Stimulated activated CD8-positive, alpha-beta memory T cell treated with anti-CD3 and anti-CD28 coated beads, Interleukin-4, amount 100 ng/mL, for 4 hours (primary cell): ENCODE measurements around the gene TAPBP.
A peak's percentile ranks its signal among the peaks of the same experiment; 100 is the strongest.
"Not testable (repeated sequence)": the region's sequence is repeated elsewhere in the genome, so short reads cannot be mapped to it uniquely, and the experiment has no call there.

Experiments
- DNase-seq, 2 donors: peaks; one replicate each; pipeline ENCODE4 v3.0.0-alpha.2; 2020; ENCODE audit warnings: low read depth in 2 of 2, low spot score in 1 of 2

The TAPBP gene

DNA sequence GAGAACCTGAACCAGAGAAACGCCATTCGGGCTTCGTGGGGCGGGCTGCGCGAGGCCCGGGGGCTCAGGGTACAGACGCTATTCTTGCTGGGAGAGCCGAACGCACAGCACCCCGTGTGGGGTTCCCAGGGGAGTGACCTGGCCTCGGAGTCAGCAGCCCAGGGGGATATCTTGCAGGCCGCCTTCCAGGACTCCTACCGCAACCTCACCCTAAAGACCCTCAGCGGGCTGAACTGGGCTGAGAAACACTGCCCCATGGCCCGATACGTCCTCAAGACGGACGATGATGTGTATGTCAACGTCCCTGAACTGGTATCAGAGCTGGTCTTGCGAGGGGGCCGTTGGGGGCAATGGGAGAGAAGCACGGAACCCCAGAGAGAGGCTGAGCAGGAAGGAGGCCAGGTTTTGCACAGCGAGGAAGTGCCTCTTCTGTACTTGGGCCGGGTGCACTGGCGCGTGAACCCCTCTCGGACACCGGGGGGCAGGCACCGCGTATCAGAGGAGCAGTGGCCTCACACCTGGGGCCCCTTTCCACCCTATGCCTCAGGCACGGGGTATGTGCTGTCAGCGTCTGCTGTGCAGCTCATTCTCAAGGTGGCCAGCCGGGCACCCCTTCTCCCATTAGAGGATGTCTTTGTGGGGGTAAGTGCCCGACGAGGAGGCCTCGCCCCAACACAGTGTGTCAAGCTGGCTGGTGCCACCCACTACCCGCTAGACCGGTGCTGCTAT, 36.1 kb downstream of the TAPBP start:
- no peak for DNase-seq

- DNase-seq, result peak in 1 of 2 donors; percentile 47
Measured at GRCh38 chr6:33276864-33277662, 36.8 kb downstream of the TAPBP start, which contains the start of gene B3GALT4. Gene B3GALT4 (plus strand): TSS chr6:33277123. CDS start chr6:33277420, 297 bp downstream.

- DNase-seq, result no peak
Measured at GRCh38 chr6:33276581-33276863, 37.4 kb downstream of the TAPBP start.

- not testable (repeated sequence) for DNase-seq
Measured at GRCh38 chr6:33275795-33276580, 37.9 kb downstream of the TAPBP start.

- no peak for DNase-seq
Measured at GRCh38 chr6:33273924-33274902, 39.7 kb downstream of the TAPBP start.

DNA sequence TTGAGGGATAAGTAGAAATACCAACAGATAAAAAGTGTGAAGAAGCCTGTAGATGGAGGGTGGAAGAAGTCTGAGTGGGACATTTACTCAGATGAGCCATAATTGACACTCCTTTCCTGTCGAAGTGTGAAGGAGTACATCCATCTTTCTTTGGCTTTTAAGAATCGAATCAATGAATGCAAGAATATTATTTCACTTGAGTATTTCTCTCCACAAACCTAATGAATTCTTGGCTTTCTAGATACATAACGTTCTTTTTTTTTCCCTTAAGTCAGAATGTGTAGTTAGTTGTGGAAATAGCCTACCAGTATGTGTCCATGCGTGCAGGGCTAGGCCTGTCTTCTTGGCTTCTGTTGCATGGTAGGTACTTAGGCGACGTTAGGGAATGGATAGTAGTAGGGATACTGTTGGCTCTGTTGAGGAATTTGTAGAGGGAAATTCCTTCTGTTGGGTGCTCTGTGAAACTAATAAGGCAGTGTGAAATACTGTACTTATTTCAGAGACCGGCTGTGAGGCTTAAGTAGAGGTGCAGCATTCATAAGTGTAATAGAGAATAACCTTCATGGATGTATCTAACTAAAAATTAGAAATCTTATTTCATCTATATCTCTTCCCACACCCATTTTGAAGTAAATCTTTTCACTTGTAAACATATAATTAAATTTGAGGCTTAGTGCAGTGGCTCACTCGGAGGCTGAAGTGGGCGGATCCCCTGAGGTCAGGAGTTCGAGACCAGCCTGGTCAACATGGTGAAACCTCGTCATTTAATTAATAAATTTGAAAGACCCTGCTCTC, 40.6 kb downstream of the TAPBP start:
- no peak for DNase-seq

- no peak for DNase-seq
Measured at GRCh38 chr6:33272275-33273128, 41.4 kb downstream of the TAPBP start.

- peak; percentile 82 to 83 for DNase-seq
Measured at GRCh38 chr6:33271468-33272274, 42.2 kb downstream of the TAPBP start, which contains the start of the genes RPS18 and VPS52. Gene RPS18 (plus strand): TSS chr6:33272075. CDS start chr6:33272120, 45 bp downstream. Gene VPS52 (minus strand): TSS chr6:33271876. CDS start chr6:33271675, 201 bp downstream.

DNA sequence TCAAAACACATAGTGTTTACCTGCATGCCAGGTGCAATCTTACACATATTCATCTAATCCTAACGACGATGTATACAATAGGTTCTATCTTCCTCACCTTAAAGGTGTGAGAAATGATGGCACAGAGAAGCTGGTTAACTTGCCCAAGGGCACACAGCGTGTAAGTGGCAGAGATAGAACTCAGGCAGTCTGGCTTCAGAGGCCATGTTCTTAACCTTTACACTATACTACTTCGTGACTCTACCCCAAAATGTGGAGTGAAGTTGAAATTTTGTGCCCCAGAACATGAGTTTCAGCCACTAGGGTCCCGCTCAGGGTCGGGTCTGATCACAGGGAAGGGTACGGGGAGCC, 42.8 kb downstream of the TAPBP start:
- DNase-seq, result no peak

DNA sequence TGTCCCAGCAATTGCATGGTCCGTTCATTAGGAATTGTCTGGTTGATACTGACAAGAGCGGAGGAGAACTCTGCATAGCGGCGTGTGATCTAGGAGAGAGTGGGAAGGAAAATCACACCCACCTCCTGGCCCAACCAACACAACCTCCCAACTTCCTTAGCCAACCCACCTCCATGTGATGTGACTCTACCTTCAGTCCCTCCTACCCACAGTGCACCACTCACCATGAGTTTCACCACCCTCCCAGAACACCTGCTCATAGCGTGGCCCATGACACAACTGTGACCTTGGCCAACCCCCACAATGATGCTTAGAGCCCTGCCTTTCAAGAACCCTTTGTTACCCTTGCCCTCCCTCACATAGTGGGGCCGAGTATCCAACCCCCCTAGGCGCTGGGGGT, 49.9 kb downstream of the TAPBP start:
- no peak for DNase-seq

DNA sequence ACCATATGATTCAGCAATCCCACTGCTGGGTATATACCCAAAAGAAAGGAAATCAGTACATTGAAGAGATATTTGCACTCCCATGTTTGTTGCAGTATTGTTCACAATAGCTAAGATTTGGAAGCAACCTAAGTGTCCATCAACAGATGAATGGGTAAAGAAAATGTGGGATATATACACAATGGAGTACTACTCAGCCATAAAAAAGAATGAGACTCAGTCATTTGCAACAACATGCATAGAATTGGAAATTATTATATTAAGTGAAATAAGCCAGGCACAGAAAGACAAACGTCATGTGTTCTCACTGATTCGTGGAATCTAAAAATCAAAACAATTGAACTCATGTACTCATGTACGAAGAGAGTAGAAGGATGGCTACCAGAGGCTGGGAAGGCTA, 51.4 kb downstream of the TAPBP start:
- not testable (repeated sequence) for DNase-seq

DNA sequence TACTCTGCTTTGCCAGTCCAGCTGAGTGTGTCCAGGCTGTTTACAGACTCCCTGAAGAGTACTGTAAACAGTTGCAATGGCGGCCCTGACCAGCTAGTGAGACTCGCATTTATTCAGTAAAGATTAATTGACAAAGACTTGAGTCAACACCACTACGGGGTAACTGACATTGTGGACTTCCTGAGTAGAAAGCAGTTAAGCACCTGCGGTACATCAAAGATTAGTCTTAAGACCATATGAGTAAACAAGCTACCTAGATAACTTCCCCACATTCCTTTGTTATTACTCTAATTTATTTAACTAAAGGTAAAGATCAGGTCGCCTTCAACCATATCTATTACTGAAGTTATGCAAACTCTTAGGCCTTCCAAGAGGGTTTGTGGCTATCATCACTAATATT, 54.8 kb downstream of the TAPBP start:
- no peak for DNase-seq

DNA sequence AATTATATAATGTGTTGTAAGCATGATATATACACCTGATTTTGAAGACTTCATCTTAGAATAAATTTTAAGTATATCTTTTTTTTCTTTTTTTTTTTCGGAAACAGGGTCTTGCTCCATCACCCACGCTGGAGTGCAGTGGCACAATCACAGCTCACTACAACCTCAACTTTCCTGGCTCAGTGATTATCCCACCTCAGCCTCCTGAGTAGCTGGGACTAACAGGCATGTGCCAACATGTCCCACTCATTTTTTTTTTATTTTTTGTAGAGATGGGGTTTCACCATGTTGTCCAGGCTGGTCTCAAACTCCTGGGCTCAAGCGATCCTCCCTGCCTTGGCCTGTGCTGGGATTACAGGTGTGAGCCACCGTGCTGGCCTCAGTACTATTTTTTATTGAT, 59.3 kb downstream of the TAPBP start:
- no peak for DNase-seq

DNA sequence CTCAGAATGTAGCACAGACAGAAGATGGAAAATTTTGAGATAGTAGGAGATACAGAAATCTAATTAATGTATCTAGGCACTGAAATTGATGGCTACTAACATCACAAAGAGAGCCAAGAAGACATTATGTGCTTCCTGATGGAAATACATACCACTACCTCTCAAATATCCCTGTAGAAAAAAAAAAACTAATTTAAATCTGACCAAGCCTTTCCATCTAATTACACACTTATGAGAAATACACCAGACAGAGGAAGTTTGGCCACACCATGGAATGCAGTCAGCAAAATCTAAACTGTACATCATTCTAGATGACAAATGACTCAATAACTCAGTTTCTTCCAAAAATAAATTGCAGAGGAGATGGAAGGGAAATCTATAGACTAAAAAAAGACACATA, 61.1 kb downstream of the TAPBP start:
- no peak for DNase-seq

DNA sequence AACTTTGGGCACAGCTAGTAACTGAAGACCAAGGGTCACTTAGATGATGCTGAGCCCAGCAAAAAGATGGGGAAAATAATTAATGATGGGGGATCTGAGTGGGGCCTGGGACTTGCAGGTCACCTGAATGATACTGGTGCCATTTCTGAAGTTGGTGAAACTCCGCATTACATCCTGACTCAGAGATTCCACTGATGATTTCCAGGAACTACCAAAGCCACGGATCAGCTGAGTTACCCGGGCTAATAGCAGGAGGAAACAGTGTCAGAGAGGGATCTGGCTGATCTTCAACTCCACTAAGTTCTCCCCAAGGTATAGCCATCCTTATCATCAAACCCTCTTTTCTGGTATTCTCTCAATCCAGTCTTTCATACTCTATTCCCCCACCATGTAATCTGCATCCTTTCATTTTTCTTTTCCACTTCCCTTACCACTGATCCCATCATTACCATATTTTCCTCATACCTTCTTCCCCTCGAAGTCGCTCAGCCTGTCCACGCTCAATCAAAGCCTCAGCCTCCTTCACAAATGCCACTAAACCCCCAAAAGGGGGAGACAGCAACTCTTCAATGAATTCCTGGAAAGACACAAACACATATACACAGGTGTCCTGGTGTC, 62.4 kb downstream of the TAPBP start:
- no peak for DNase-seq

DNA sequence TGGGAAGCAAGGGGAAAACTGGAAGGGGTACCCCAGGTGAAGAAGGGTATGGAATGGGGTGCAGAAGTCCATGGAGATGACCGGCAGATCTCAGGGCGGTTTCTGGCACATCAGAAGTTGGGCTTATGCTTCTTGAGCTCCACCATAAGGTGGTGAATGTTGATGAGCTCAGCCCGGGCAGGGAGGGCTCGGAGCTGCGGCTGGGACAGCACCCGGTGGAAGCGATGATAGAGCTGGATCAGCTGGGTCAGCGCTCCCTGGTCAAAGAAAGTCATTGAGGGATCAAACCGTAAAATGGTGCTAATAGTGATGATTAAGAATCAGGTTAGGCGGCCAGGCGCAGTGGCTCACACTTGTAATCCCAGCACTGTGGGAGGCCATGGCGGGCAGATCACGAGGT, 63.1 kb downstream of the TAPBP start:
- DNase-seq, result no peak
